HCT116 (cell line): ENCODE results near the gene TAL2. TPM values are rescaled to one million over a fixed set of nuclear protein-coding genes. Genes with fewer than 3 reads are reported as not detected.

Experiments used
- ATAC-seq: fragments of 200-7000 bp; cut with Tn5 transposase; 2 replicates; pipeline ENCODE4 v1.9.1; 2020; ENCODE audit warnings: mild to moderate bottlenecking, moderate library complexity
- BruUV-seq: library from RNA; stranded (reverse); fragments of 400-500 nt; replicated peaks from 2 replicates; lab custom pipeline; 2021; lab: Mats Ljungman, UMichigan
- CTCF ChIA-PET: fragments of 300-600 bp; sonication (Branson Sonifier 250); formaldehyde crosslinking; loops from one replicate; lab custom pipeline; 2021; ENCODE audit warnings: antibody characterized with exemption; lab: Charles Lee
- POLR2A ChIA-PET: fragments of 300-600, 350-600 bp; sonication (Branson Sonifier 250); formaldehyde crosslinking; loops from one replicate; lab custom pipeline; 2021; ENCODE audit warnings: antibody characterized with exemption; lab: Charles Lee
- RAD21 ChIA-PET, 2 experiments: fragments of 300-600 bp; sonication (Branson Sonifier 250); formaldehyde crosslinking; loops; one replicate each; lab custom pipeline; 2023; ENCODE audit warnings: low total read pairs in 2 of 2; ENCODE audit not compliant: uncharacterized antibody in 2 of 2, unreplicated experiment in 2 of 2, low non-redundant PET in 1 of 2; lab: Charles Lee
- DNase-seq: peaks from one replicate; pipeline ENCODE4 v3.0.0-alpha.2; 2010; ENCODE audit warnings: low read depth, low spot score
- H2AFZ ChIP-seq: fragments of 200-600 bp; shearing (Covaris generic), sonication (generic); 2 replicates; pipeline ENCODE4 v1.6.1; 2017; ENCODE audit warnings: low read depth, mixed run types, mixed read lengths, antibody characterized with exemption, low read length; ENCODE audit not compliant: poor library complexity, severe bottlenecking
- H3K27ac ChIP-seq: 2 replicates; pipeline ENCODE4 v1.5.1; 2012; ENCODE audit warnings: low read depth, low read length
- H3K27me3 ChIP-seq: fragments of 200-600 bp; sonication (generic); 2 replicates; pipeline ENCODE4 v1.6.1; 2016; ENCODE audit warnings: mixed run types, low read length, mixed read lengths; ENCODE audit not compliant: insufficient read depth
- H3K36me3 ChIP-seq, 2 experiments: fragments of 200-500 bp in 1 of 2; fragments of 200-600 bp in 1 of 2; sonication (Bioruptor generic) in 1 of 2; sonication (generic) in 1 of 2; 2 replicates each; pipeline versions ENCODE4 v1.5.1 to v1.6.1; 2014 to 2016; ENCODE audit warnings: low read length in 2 of 2, inconsistent platforms in 1 of 2, mixed read lengths in 1 of 2, mixed run types in 1 of 2; ENCODE audit not compliant: insufficient read depth in 2 of 2, control insufficient read depth in 1 of 2
- H3K4me1 ChIP-seq, 2 experiments: fragments of 200-600 bp in 1 of 2; sonication (generic) in 1 of 2; 2 replicates each; pipeline versions ENCODE4 v1.5.1 to v1.6.1; 2012 to 2017; ENCODE audit warnings: low read length in 2 of 2, inconsistent platforms in 1 of 2, mild to moderate bottlenecking in 1 of 2, mixed read lengths in 1 of 2, mixed run types in 1 of 2, moderate library complexity in 1 of 2; ENCODE audit not compliant: insufficient read depth in 2 of 2, control insufficient read depth in 1 of 2
- H3K4me2 ChIP-seq: fragments of 200-600 bp; sonication (generic); 2 replicates; pipeline ENCODE4 v1.6.1; 2017; ENCODE audit warnings: mixed run types, low read length, mixed read lengths
- H3K4me3 ChIP-seq, 2 experiments: fragments of 200-600 bp in 1 of 2; sonication (generic) in 1 of 2; replicated peaks in 1 of 2; 2 replicates each; pipeline ENCODE4 v1.5.1; 2011 to 2016; ENCODE audit warnings: low read length in 2 of 2, control low read depth in 1 of 2, low read depth in 1 of 2, mild to moderate bottlenecking in 1 of 2, mixed read lengths in 1 of 2, mixed run types in 1 of 2
- H3K79me2 ChIP-seq: fragments of 200-600 bp; sonication (generic); 2 replicates; pipeline ENCODE4 v1.6.1; 2017; ENCODE audit warnings: mild to moderate bottlenecking, mixed run types, low read length, moderate library complexity, mixed read lengths; ENCODE audit not compliant: insufficient read depth
- H3K9ac ChIP-seq: fragments of 200-600 bp; sonication (generic); 2 replicates; pipeline ENCODE4 v1.6.1; 2016; ENCODE audit warnings: low read length, mixed read lengths
- H3K9me2 ChIP-seq: fragments of 200-600 bp; sonication (generic), shearing (Covaris generic); 2 replicates; pipeline ENCODE4 v1.6.1; 2017; ENCODE audit warnings: mixed run types, mild to moderate bottlenecking, moderate library complexity; ENCODE audit not compliant: insufficient read depth
- H3K9me3 ChIP-seq, 2 experiments: fragments of 200-500 bp in 1 of 2; fragments of 200-600 bp in 1 of 2; sonication (Bioruptor generic) in 1 of 2; sonication (generic) in 1 of 2; 2 replicates each; pipeline ENCODE4 v1.6.1; 2014 to 2017; ENCODE audit warnings: low read length in 2 of 2, mixed read lengths in 2 of 2, inconsistent platforms in 1 of 2, low read depth in 1 of 2, mild to moderate bottlenecking in 1 of 2, mixed run types in 1 of 2, moderate library complexity in 1 of 2; ENCODE audit not compliant: control insufficient read depth in 1 of 2, insufficient read depth in 1 of 2
- H4K20me1 ChIP-seq: fragments of 200-600 bp; sonication (generic), shearing (Covaris generic); 2 replicates; pipeline ENCODE4 v1.6.1; 2017; ENCODE audit warnings: mixed run types, mild to moderate bottlenecking, moderate library complexity; ENCODE audit not compliant: insufficient read depth
- CEBPB ChIP-seq: IDR thresholded peaks from 2 replicates; pipeline ENCODE4 v1.6.1; 2012; ENCODE audit warnings: low read depth
- EGR1 ChIP-seq: IDR thresholded peaks from 2 replicates; pipeline ENCODE4 v1.6.1; 2012; ENCODE audit warnings: low read depth
- EZH2 ChIP-seq: fragments of 200-600 bp; sonication (generic); IDR thresholded peaks from 2 replicates; pipeline ENCODE4 v1.6.1; 2017; ENCODE audit warnings: antibody characterized with exemption, mixed run types
- FOSL1 ChIP-seq: IDR thresholded peaks from 2 replicates; pipeline ENCODE4 v1.6.1; 2012; ENCODE audit warnings: low read depth
- JUND ChIP-seq: IDR thresholded peaks from 2 replicates; pipeline ENCODE4 v1.6.1; 2012
- POLR2A ChIP-seq: IDR thresholded peaks from 2 replicates; pipeline ENCODE4 v1.7.0; 2011; ENCODE audit warnings: borderline replicate concordance; ENCODE audit not compliant: insufficient read depth, insufficient read length; ENCODE audit errors: extremely low read depth
- POLR2AphosphoS5 ChIP-seq: IDR thresholded peaks from 2 replicates; pipeline ENCODE4 v1.6.1; 2011; ENCODE audit warnings: mild to moderate bottlenecking, low read depth, low read length, moderate library complexity
- RAD21 ChIP-seq: IDR thresholded peaks from 2 replicates; pipeline ENCODE4 v1.6.1; 2012; ENCODE audit warnings: low read depth, mild to moderate bottlenecking
- SIN3A ChIP-seq: IDR thresholded peaks from 2 replicates; pipeline ENCODE4 v1.6.1; 2012; ENCODE audit warnings: low read depth
- SP1 ChIP-seq: IDR thresholded peaks from 2 replicates; pipeline ENCODE4 v1.6.1; 2012; ENCODE audit warnings: low read depth
- SRF ChIP-seq: IDR thresholded peaks from 2 replicates; pipeline ENCODE4 v1.6.1; 2012; ENCODE audit warnings: low read depth
- TCF7L2 ChIP-seq: IDR thresholded peaks from 2 replicates; pipeline ENCODE4 v1.7.0; 2011; ENCODE audit warnings: borderline replicate concordance, inconsistent platforms; ENCODE audit not compliant: insufficient read depth, insufficient read length; ENCODE audit errors: extremely low read depth
- ZFX ChIP-seq: fragments of 450-650 bp; IDR thresholded peaks from 2 replicates; pipeline ENCODE4 v1.6.1; 2017
- ZNF274 ChIP-seq: fragments of 200-500 bp; sonication (Bioruptor generic); IDR thresholded peaks from 2 replicates; pipeline ENCODE4 v1.6.1; 2014; ENCODE audit warnings: mild to moderate bottlenecking, low read depth, low read length, inconsistent platforms
- intact Hi-C: fragments of 100-400 bp; cut with micrococcal nuclease; formaldehyde crosslinking; loops from 2 replicates; pipeline ENCODE4 v1.10.0; 2022
- total RNA-seq: library from RNA; stranded (reverse); gene quantifications from one replicate; pipeline ENCODE4 v1.2.1, GENCODE V29; 2021; ENCODE audit not compliant: unreplicated experiment
- TF ChIP-seq, protein P1 (sequence below): IDR thresholded peaks from 2 replicates; pipeline ENCODE4 v1.6.1; 2012
- TF ChIP-seq, protein P2 (sequence below), 3 experiments: fragments of 200-600 bp in 1 of 3; sonication (generic) in 1 of 3; IDR thresholded peaks in 2 of 3; conservative IDR thresholded peaks in 1 of 3; 2 replicates each; pipeline ENCODE4 v1.5.1; 2012 to 2017; ENCODE audit warnings: low read depth in 2 of 3, low read length in 2 of 3, antibody characterized with exemption in 1 of 3, borderline replicate concordance in 1 of 3, control low read depth in 1 of 3, mild to moderate bottlenecking in 1 of 3, mixed read lengths in 1 of 3, mixed run types in 1 of 3, moderate library complexity in 1 of 3; ENCODE audit not compliant: insufficient read depth in 1 of 3
- TF ChIP-seq, protein P3 (sequence below): IDR thresholded peaks from 2 replicates; pipeline ENCODE4 v1.6.1; 2012; ENCODE audit warnings: low read depth

TAL2 gene
- total RNA-seq, 1 experiment from 2014 or later: not detected

DNA sequence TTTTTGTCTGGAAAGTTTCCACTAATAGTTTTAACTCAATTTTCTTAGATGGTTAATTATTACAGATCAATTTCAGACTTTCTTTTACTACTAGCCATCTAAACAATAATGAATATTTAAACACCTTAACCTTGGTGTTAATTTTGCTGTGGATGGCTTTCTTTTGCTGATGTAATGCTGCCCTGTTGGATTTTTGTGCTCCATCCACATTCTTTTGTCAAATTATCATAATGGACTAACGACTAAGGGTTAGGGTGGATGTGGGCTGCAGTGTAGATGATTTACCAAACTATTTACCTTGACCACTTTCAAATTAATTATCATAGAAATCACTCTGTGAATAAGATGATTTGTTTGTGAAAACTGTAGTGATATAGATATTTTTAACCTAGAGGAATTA is 16.5 kb downstream of the TAL2 start:
- Histone ChIP-seq H3K4me1 (0 out of 4 replicates have a peak, but pooled peaks cover 0 to 3% of the 10 kb centered on the region in 2 experiments), H4K20me1 (no peaks in the 10 kb centered on the region), H3K27me3 (no peaks in the 10 kb centered on the region), H2AFZ (no peak overlapping the region), H3K27ac (no peak overlapping the region), H3K36me3 (no peaks in the 10 kb centered on the region), H3K4me2 (no peak overlapping the region), H3K9ac (no peak overlapping the region), H3K79me2 (no peaks in the 10 kb centered on the region), H3K9me2 (no peaks in the 10 kb centered on the region; the same call in 1 of the 2 replicates), H3K9me3 (no peaks in the 10 kb centered on the region), H3K4me3 (no peak overlapping the region)
- intact Hi-C loops: no loop called here
- TF ChIP-seq ZNF274 (no peak), JUND (no peak), ZFX (no peak), POLR2A (no peak), FOSL1 (no peak), TCF7L2 (no peak), CEBPB (no peak), POLR2AphosphoS5 (no peak), SP1 (no peak), EGR1 (no peak), EZH2 (no peak), SIN3A (no peak), RAD21 (no peak), SRF (no peak)
- TF ChIP-seq, protein P1, sequence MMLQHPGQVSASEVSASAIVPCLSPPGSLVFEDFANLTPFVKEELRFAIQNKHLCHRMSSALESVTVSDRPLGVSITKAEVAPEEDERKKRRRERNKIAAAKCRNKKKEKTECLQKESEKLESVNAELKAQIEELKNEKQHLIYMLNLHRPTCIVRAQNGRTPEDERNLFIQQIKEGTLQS: no peak
- TF ChIP-seq, protein P2, sequence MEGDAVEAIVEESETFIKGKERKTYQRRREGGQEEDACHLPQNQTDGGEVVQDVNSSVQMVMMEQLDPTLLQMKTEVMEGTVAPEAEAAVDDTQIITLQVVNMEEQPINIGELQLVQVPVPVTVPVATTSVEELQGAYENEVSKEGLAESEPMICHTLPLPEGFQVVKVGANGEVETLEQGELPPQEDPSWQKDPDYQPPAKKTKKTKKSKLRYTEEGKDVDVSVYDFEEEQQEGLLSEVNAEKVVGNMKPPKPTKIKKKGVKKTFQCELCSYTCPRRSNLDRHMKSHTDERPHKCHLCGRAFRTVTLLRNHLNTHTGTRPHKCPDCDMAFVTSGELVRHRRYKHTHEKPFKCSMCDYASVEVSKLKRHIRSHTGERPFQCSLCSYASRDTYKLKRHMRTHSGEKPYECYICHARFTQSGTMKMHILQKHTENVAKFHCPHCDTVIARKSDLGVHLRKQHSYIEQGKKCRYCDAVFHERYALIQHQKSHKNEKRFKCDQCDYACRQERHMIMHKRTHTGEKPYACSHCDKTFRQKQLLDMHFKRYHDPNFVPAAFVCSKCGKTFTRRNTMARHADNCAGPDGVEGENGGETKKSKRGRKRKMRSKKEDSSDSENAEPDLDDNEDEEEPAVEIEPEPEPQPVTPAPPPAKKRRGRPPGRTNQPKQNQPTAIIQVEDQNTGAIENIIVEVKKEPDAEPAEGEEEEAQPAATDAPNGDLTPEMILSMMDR (IDR thresholded peaks at IDR 0.05 in 2 of 3, conservative IDR thresholded peaks at IDR 0.05 in 1 of 3; ENCODE audit: borderline replicate concordance in 1 of 3, insufficient read depth in 1 of 3, low read depth in 2 of 3, low read length in 2 of 3): no peak
- TF ChIP-seq, protein P3, sequence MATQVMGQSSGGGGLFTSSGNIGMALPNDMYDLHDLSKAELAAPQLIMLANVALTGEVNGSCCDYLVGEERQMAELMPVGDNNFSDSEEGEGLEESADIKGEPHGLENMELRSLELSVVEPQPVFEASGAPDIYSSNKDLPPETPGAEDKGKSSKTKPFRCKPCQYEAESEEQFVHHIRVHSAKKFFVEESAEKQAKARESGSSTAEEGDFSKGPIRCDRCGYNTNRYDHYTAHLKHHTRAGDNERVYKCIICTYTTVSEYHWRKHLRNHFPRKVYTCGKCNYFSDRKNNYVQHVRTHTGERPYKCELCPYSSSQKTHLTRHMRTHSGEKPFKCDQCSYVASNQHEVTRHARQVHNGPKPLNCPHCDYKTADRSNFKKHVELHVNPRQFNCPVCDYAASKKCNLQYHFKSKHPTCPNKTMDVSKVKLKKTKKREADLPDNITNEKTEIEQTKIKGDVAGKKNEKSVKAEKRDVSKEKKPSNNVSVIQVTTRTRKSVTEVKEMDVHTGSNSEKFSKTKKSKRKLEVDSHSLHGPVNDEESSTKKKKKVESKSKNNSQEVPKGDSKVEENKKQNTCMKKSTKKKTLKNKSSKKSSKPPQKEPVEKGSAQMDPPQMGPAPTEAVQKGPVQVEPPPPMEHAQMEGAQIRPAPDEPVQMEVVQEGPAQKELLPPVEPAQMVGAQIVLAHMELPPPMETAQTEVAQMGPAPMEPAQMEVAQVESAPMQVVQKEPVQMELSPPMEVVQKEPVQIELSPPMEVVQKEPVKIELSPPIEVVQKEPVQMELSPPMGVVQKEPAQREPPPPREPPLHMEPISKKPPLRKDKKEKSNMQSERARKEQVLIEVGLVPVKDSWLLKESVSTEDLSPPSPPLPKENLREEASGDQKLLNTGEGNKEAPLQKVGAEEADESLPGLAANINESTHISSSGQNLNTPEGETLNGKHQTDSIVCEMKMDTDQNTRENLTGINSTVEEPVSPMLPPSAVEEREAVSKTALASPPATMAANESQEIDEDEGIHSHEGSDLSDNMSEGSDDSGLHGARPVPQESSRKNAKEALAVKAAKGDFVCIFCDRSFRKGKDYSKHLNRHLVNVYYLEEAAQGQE: no peak
- no TSS peak for BruUV-seq
- RAD21 ChIA-PET: no interaction called here
- POLR2A ChIA-PET: no interaction called here
- CTCF ChIA-PET: no interaction called here
- ATAC-seq: no peak
- no peak for DNase-seq
